Immature natural killer cell (primary cell): ENCODE results near the gene ATP2C2. TPM values are rescaled to one million over a fixed set of nuclear protein-coding genes. Genes with fewer than 3 reads are reported as not detected.

Experiments used
- DNase-seq, 3 donors: peaks; one replicate each; pipeline ENCODE4 v3.0.0; 2022; ENCODE audit warnings: mixed read lengths in 1 of 3
- H3K27ac Mint-ChIP-seq, 6 donors: one replicate each; pipeline ENCODE4 v1.8.0; 2020; ENCODE audit warnings: mixed read lengths in 6 of 6, mild to moderate bottlenecking in 5 of 6, inconsistent platforms in 4 of 6, moderate library complexity in 3 of 6
- H3K27me3 Mint-ChIP-seq, 3 donors: one replicate each; pipeline ENCODE4 v1.8.0; 2020 to 2021; ENCODE audit warnings: low read depth in 3 of 3, mild to moderate bottlenecking in 3 of 3, mixed read lengths in 3 of 3, moderate library complexity in 3 of 3, inconsistent platforms in 1 of 3
- H3K36me3 Mint-ChIP-seq, 3 donors: one replicate each; pipeline ENCODE4 v1.8.0; 2020; ENCODE audit warnings: mixed read lengths in 3 of 3, inconsistent platforms in 2 of 3, mild to moderate bottlenecking in 2 of 3
- H3K4me1 Mint-ChIP-seq, 2 donors: one replicate each; pipeline ENCODE4 v1.8.0; 2020; ENCODE audit warnings: inconsistent platforms in 2 of 2, mild to moderate bottlenecking in 2 of 2, mixed read lengths in 2 of 2, moderate library complexity in 1 of 2
- H3K4me3 Mint-ChIP-seq, 5 donors: one replicate each; pipeline ENCODE4 v1.8.0; 2020; ENCODE audit warnings: mild to moderate bottlenecking in 5 of 5, mixed read lengths in 5 of 5, inconsistent platforms in 3 of 5, moderate library complexity in 3 of 5
- H3K9me3 Mint-ChIP-seq, 6 donors: one replicate each; pipeline ENCODE4 v1.8.0; 2020; ENCODE audit warnings: mild to moderate bottlenecking in 6 of 6, mixed read lengths in 6 of 6, inconsistent platforms in 4 of 6, moderate library complexity in 3 of 6
- polyA plus RNA-seq, 3 donors: library from polyadenylated mRNA; unstranded; fragments of 300-500 nt; fragmentation: Illumina TruSeq; gene quantifications; one replicate each; pipeline ENCODE4 v1.2.3, GENCODE V29; 2021

The ATP2C2 gene
- not detected for polyA plus RNA-seq

GRCh38 chr16:84368308-84368996 is at the start of gene ATP2C2:
Gene ATP2C2, plus strand, starts transcription at chr16:84368538. Its CDS starts 78 bp downstream, at chr16:84368616.
- Mint-ChIP-seq H3K4me3 (no peak within 1 kb of the TSS), H3K4me1 (peaks cover 0 to 2% of the 10 kb centered on the region in 2 donors), H3K36me3 (no peaks in the 10 kb centered on the region), H3K27me3 (peaks cover 2 to 13% (median 11%) of the 10 kb centered on the region in 3 donors), H3K27ac (no peak within 1 kb of the TSS), H3K9me3 (no peaks in the 10 kb centered on the region)
- no peak for DNase-seq

- Mint-ChIP-seq H3K9me3 (peaks cover 0 to 4% (median 0%) of the 10 kb centered on the region in 6 donors), H3K27ac (no peak overlapping the region), H3K27me3 (no peaks in the 10 kb centered on the region)
These were observed 49.1 kb upstream of the ATP2C2 start for GRCh38 chr16:84319146-84319760.

GRCh38 chr16:84320511-84320910 is 47.8 kb upstream of the ATP2C2 start:
- H3K36me3 Mint-ChIP-seq, result no peaks in the 10 kb centered on the region
- no peak overlapping the region for H3K4me3 Mint-ChIP-seq
- H3K27ac Mint-ChIP-seq, result no peak overlapping the region
- DNase-seq, result no peak
- no peaks in the 10 kb centered on the region for H3K4me1 Mint-ChIP-seq
- no peaks in the 10 kb centered on the region for H3K27me3 Mint-ChIP-seq
- H3K9me3 Mint-ChIP-seq, result peaks cover 0 to 4% (median 0%) of the 10 kb centered on the region in 6 donors

More at GRCh38 chr16:84319146-84319760, 49.1 kb upstream of the ATP2C2 start:
- Mint-ChIP-seq H3K4me1 (no peaks in the 10 kb centered on the region), H3K36me3 (no peaks in the 10 kb centered on the region), H3K4me3 (no peak overlapping the region)
- DNase-seq, result no peak

GRCh38 chr16:84321932-84322331 is 46.4 kb upstream of the ATP2C2 start:
- Mint-ChIP-seq H3K4me1 (no peaks in the 10 kb centered on the region), H3K27me3 (no peaks in the 10 kb centered on the region), H3K27ac (no peak overlapping the region), H3K4me3 (no peak overlapping the region), H3K36me3 (no peaks in the 10 kb centered on the region), H3K9me3 (peaks cover 0 to 4% (median 0%) of the 10 kb centered on the region in 6 donors)
- no peak for DNase-seq

- Mint-ChIP-seq H3K36me3 (no peaks in the 10 kb centered on the region), H3K4me3 (no peak overlapping the region), H3K27ac (no peak overlapping the region), H3K9me3 (peaks cover 0 to 4% (median 0%) of the 10 kb centered on the region in 6 donors), H3K4me1 (no peaks in the 10 kb centered on the region), H3K27me3 (no peaks in the 10 kb centered on the region)
- DNase-seq, result no peak
These were observed 45.6 kb upstream of the ATP2C2 start for GRCh38 chr16:84322749-84323148.

GRCh38 chr16:84323606-84324005 is 44.7 kb upstream of the ATP2C2 start:
- Mint-ChIP-seq H3K4me1 (no peaks in the 10 kb centered on the region), H3K27ac (no peak overlapping the region), H3K27me3 (peaks cover 0 to 4% (median 0%) of the 10 kb centered on the region in 3 donors), H3K9me3 (peaks cover 0 to 4% (median 0%) of the 10 kb centered on the region in 6 donors), H3K36me3 (no peaks in the 10 kb centered on the region), H3K4me3 (no peak overlapping the region)
- DNase-seq, result no peak

- no peak overlapping the region for H3K27ac Mint-ChIP-seq
- no peak overlapping the region for H3K4me3 Mint-ChIP-seq
- no peak for DNase-seq
- no peaks in the 10 kb centered on the region for H3K9me3 Mint-ChIP-seq
- peaks cover 0 to 4% (median 0%) of the 10 kb centered on the region in 3 donors for H3K27me3 Mint-ChIP-seq
- H3K36me3 Mint-ChIP-seq, result no peaks in the 10 kb centered on the region
- H3K4me1 Mint-ChIP-seq, result no peaks in the 10 kb centered on the region
These were observed 43.7 kb upstream of the ATP2C2 start for GRCh38 chr16:84324434-84325262.

GRCh38 chr16:84326545-84326944 is 41.8 kb upstream of the ATP2C2 start:
- Mint-ChIP-seq H3K27me3 (peaks cover 0 to 4% (median under 1%) of the 10 kb centered on the region in 3 donors), H3K27ac (no peak overlapping the region), H3K9me3 (no peaks in the 10 kb centered on the region), H3K4me3 (no peak overlapping the region), H3K36me3 (no peaks in the 10 kb centered on the region), H3K4me1 (no peaks in the 10 kb centered on the region)
- DNase-seq, result no peak

- no peak for DNase-seq
- Mint-ChIP-seq H3K36me3 (no peaks in the 10 kb centered on the region), H3K27me3 (peaks cover 0 to 4% (median 4%) of the 10 kb centered on the region in 3 donors), H3K9me3 (no peaks in the 10 kb centered on the region), H3K4me1 (no peaks in the 10 kb centered on the region), H3K27ac (no peak overlapping the region), H3K4me3 (no peak overlapping the region)
These were observed 40.3 kb upstream of the ATP2C2 start for GRCh38 chr16:84327926-84328505.

GRCh38 chr16:84329016-84329415 is 39.3 kb upstream of the ATP2C2 start:
- Mint-ChIP-seq H3K4me3 (no peak overlapping the region), H3K36me3 (no peaks in the 10 kb centered on the region), H3K9me3 (no peaks in the 10 kb centered on the region), H3K4me1 (no peaks in the 10 kb centered on the region), H3K27me3 (peaks cover 0 to 4% (median 4%) of the 10 kb centered on the region in 3 donors), H3K27ac (no peak overlapping the region)
- no peak for DNase-seq

- no peak overlapping the region for H3K27ac Mint-ChIP-seq
- peaks cover 2 to 4% (median 4%) of the 10 kb centered on the region in 3 donors for H3K27me3 Mint-ChIP-seq
- H3K36me3 Mint-ChIP-seq, result no peaks in the 10 kb centered on the region
- no peak overlapping the region for H3K4me3 Mint-ChIP-seq
- H3K4me1 Mint-ChIP-seq, result no peaks in the 10 kb centered on the region
- no peaks in the 10 kb centered on the region for H3K9me3 Mint-ChIP-seq
- no peak for DNase-seq
These were observed 38.3 kb upstream of the ATP2C2 start for GRCh38 chr16:84329843-84330684.

GRCh38 chr16:84330685-84331050 is 37.7 kb upstream of the ATP2C2 start:
- no peak for DNase-seq

More at GRCh38 chr16:84330685-84331050, 37.7 kb upstream of the ATP2C2 start:
- peaks cover 0 to 2% (median 0%) of the 10 kb centered on the region in 6 donors for H3K9me3 Mint-ChIP-seq
- H3K36me3 Mint-ChIP-seq, result no peaks in the 10 kb centered on the region
- no peak overlapping the region for H3K27ac Mint-ChIP-seq
- H3K27me3 Mint-ChIP-seq, result peaks cover 2 to 5% (median 4%) of the 10 kb centered on the region in 3 donors
- H3K4me3 Mint-ChIP-seq, result no peak overlapping the region
- H3K4me1 Mint-ChIP-seq, result no peaks in the 10 kb centered on the region
